ENCODE results near the gene HOMER3.

HOMER3 gene

DNA sequence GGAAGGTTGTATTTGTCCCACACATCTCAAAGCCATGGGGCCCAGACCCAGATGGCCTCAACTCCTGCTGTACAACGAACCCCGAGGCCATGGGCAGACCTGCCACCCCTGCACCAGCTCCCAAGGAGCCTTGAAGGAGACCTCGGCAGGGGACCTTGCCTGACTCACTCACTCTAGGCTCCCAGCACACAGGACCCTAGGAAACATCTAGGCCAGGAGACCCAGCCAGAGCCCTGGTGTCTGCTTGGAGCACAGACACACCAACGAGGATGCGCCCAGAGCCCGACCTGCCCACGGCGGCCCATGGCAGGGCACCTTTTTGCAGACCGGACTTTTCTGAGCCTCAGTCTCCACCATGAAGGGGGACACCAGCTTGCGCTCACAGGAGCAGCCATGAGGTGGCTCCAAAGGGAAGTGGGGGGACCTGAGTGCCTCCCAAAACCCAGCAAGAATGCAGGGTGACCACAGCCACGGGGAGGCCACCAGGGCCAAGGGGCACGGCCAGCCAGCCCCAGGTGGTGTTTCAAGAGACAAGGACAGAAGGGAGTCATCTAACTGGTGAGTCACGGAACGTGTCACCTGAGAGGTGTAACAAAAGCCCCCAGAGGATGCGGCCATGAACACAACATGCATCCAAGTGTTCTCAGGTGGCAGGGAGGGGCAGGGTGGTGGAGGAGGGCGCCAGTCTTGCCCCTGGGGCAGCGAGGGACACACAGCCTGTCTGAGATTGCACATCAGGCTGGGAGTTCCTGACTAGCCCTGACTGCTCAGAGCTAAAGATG, 40.1 kb downstream of the HOMER3 start:
- DNase-seq, result no peak

DNA sequence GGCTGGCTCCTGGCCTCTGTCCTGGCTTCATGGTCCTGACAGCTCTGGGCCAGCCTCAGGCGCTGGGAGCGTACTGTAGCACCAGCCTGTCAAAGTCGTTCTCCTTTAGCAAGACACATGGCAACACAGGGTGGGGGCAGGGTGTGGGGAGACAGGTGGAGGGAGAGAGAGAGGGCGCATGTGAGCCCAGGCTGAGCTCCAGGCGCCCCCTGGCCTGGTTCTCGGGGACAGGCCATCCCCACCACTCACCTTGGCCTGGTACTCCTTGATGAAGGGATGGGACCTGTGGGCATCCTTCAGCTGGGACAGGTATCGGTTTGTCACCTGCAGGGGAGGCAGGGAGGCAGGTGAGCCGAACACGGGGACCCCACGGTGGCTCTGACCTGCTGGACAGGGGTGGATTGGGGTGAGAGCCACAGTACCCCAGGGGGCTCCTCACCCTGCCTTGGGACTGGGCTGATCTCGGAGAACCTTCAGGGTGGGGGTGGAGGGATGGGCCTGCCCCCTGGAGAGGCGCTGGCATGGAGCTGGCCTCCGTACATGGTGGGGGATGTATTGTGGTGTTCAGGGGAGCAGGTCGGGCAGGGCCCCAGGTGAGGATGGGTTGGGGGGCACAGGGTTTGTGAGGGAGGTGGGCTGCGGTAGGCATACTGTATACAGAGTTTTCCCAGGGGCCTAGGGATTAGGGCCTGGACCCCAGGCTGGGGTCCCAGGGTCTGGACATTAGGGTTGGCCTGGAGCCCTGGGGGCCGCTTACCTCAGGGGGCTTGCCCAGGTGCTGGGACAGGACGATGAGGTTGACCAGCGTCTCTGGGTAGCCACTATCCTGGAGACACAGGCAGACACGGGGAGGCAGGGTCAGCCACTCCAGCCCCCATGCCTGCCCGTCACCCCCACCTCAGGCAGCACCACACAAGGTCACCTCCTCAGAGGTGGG, 41.1 kb downstream of the HOMER3 start:
- no peak for DNase-seq

DNA sequence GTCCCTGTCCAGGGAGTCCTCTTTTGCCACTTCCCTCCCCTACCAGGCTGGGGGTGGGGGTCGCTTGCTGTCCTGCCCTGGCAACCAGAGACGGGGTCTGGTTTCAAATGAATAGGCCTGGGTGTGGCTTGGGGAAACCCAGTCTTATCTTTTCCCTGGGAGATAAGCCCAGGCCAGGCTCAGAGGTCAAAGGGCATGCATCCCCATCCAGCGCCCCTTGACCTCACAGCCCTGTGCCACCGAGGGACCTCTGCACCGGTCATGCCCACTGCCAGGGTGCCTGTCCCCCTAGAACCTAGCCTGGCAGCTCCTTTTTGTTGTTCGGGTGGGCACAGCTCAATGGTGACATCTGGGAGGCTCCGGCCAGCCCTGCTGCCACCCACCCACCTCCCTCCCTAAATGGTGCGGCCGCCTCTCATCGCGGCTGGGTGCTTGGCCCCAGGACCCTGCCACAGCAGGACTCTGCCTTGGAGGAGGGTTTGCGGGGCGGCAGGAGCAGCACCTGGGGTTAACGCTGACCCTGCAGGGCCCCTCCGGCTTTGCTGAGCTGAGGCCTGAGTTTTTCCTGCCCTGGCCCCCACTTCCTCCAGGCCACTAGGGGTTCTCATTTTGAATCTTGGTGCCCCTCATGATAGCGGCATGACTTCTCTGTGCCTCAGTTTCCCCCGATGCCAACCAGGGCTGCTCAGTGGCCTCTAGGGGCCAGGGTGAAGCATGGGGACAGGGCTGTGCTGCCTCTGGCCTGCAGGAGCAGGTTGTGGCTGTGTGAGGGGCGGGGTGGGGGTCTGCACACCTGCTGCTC, 42.2 kb downstream of the HOMER3 start:
- DNase-seq, result no peak

DNA sequence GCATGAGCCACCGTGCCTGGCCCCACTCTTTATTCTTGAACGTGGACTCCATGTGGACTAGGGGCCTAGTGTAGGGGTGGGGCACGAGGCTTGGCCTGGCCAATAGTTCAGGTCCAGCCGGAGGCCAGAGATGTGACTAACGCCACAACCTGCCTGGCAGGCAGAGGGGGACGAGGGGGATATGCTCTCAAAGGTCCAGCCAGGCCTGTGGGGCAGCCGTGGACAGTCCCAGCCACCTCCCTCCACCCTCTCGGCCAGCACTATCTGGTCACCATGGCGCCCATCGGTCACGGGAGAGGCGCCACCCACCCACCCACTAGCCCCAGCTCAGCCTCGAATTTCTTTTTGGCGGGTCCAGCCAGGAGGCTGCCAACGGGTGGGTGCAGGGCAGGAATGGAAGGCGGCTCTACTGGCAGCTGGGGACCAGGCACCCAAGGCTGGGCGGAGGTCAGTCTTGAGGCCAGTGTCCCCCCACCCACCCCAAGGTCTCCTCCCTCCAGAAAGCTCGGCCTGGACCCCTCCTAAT, 42.9 kb downstream of the HOMER3 start:
- DNase-seq, result no peak

DNA sequence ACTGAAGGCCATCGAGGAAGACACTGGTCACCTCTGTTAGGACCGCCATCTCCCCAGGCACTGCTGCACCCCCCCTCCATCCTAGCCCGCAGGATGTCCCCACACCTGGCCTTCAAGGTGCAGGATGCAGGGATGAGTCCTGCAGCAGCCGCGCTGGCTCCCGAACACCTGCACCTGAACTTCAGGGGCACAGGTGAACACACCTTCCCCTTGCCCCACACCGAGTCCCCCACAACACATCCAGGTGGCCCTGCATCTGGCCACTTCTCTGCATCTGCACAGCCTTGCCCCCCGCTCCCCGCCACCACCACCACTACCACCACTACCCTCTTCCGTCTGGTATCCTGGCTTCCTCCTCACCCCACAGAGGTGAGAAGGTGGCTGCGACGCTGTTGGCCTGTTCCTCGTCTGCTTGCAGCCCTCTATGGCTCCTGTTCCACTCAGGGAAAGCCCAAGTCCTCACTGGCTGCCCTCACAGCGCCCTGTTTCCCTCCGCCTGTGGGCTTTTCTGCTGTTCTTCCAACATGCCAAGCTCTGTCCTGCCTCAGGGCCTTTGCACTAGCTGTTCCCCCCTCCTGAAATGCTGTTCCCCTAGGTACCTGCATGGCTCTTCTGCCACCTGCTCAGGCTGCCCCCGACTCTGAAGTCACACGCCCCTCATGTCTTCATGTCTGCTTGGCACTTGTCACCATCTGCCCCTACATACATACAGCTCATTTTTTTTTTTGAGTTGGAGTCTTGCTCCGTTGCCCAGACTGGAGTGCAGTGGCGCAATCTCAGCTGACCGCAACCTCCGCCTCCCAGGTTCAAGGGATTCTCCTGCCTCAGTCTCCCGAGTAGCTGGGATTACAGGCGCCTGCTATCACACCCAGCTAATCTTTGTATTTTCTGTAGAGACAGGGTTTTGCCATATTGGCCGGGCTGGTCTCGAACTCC, 43.7 kb downstream of the HOMER3 start:
- no peak for DNase-seq

DNA sequence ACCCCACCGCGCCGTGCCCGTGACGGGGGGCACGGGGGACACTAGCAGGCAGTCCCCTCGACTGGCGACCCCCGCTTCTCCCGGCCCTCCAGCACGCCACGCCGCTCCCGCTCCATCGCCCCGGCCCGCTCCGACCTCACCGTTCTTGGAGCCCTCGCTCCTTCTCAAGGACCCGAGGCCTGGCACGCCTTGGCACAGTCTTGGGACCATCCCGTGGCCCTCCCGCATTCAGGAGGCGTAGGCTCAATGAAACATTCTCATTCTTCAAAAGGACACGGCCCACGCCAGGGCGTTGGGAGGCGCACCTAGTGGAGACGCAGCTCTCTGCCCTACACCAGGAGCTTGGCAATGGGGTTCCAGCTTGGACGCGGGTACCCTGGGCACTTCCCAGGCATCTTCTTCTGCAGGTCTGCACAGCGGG, 44.6 kb downstream of the HOMER3 start:
- no peak for DNase-seq

DNA sequence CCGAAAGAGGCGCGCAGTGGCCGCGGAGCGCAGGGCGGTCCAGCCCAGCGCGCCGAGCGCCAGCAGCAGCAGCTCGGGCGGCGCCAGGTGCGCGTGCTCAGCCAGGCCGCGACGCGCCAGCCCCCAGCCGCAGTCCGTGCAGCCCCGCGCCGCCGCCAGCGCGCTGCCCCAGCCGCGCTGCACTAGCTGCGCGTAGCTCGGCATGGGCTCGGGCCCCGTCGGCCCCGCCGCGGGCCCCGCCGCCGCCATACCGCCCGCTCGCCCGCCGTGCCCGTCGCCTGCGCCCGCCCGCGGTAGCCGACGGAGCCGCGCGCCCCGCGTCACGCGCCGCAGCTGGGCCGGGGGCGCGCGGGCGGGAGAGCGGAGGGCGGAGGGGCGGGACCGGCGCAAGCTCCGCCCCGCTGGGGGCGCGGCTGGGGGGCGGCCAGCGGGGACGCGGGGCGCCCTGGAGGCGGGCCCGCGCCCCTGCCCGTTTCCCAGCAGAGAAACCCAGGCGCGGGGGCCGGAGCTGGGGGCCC, 45.1 kb downstream of the HOMER3 start, which contains the start of gene CERS1:
CERS1 (minus strand) TSS at position 335 of the 518 bp plus-strand sequence; CDS start at position 249, 86 bp downstream.
- no peak for DNase-seq

DNA sequence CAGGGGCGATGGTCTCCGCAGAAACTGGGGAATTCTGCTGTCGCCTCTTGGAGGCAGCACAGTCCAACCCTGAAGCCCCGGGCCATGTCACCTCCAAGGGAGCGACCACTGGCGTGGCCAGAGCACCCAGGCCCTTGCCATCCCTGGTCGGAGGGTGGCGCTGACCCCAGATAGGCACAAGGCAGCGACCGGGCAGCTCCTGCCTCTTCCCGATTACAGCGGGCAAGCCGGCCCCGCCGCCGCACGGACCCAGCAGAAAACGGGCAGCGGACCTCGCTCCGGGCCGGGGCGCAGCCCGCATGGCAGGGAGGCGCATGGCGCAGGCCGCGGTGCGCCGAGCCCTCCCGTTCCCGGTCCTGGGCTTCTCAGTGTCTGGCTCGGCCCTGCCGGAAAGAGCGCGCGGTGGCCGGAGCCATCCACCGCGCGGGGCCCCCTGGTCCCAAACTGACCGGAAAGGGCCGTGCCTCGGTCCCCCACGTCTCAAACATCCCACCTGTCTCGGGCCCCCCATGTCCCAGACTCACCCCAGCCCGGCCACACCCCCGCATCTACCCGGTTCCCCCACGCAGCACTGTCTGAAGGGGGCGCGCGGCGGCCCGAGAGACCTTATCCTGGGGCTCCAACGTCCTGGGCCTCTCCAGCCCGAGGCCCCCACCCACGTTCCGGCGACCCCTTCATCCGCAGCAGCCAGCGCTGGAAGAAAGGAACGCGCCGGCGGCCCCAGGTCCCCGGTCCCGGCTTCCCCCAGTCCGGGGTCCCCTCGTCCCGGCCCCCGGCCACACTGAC, 45.8 kb downstream of the HOMER3 start:
- no peak for DNase-seq

DNA sequence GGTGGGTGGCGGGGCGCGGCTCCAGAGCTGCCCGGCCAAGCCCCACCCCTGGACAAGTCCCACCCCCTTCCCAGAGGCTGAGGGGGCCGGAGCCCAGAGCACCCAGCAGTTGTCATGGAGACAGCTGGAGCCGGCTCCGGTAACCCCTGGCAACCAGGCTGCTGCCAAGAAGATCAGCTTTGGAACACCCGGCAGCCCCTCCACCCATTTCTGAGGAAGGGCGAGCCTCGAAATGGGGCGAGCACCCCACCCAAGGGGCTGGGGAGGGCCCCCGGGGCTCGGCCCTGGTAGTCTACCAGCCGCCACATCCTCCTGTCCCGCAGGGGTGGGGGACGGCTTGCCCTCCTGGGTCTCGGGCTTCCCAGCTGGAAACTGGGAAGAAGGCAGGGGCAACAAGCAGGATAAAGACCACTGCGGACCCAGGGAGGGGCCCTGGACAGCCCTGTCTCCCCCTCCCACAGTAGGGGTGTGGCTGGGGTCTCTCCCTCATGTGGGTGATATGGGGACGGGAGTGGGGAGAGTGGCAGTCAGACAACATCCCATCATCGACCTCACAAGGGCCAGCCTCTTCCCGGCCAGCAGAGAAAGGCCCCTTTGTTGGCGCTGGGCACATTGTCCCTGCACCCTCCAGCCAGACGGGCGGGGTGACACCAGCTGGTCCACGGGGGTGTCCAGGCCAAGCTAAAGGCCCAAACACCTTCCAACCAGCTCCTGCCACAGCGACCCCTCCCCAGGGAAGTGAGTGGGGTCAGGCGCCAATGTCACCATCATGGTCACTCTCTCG, 46.6 kb downstream of the HOMER3 start:
- no peak for DNase-seq

DNA sequence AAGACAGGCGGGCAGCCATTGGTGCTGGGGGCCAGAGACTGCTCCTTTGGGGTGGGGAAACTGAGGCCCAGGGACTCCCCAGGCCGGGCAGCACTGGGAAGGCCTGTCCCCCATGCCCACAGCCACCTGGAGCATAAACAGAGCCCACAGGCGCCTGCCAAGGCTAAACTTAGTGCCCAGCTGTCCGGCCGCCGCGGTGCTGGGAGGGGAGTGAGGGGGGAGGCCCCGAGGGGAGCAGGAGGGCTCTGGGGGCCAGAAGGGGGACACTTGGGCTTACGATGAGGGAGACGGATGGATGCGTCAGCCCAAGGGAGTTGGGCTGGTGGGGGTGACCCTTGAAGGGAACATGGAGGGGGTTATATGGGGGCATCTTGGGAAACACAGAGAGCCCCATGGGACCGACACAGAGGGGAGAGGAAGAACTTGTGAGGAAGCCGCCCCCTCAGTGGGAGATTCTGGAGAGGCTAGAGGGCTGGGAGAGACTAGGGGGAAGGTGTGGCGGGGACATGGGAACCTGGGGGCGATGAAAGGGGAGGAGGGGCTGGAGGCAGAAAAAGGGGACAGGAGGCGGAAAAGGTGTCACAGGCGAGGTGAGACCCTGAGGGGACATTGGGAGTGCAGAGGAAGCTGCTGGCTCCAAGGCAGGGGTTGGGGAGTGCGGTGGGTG, 47.3 kb downstream of the HOMER3 start:
- DNase-seq, result no peak

DNA sequence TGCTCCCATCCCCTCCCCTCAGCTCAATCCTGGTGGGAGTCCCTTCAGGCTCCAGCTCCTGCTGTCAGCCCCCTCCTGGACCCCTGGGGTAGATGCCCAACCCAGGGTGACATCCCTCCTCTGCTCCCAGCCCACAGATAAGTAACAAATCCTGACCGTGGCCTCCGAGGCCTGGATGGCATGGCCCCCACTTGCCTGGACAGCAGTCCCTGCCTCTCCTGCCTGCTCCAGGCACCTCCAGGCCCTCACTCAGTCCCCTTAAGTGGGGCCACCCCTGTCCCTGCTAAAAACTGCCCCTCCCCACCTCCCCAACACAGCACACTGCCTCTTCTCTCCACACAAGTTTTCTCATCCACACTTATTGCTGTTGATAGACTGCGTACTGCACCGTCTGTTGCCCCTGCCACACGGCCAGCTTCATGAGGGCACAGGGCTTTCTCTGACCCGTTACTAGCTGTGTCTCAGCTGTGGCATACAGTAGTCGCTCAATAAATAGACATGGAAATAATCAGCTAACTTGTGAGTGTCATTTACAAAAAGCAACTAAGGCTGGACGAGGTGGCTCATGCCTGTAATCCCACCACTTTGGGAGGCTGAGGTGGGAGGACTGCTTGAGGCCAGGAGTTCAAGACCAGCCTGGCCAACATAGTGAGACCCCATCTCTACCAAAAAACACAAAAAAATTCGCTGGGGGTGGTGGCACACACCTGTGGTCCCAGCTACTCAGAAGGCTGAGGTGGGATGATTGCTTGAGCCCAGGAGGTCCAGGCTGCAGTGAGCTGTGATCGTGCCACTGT, 50.9 kb downstream of the HOMER3 start:
- DNase-seq, result no peak

DNA sequence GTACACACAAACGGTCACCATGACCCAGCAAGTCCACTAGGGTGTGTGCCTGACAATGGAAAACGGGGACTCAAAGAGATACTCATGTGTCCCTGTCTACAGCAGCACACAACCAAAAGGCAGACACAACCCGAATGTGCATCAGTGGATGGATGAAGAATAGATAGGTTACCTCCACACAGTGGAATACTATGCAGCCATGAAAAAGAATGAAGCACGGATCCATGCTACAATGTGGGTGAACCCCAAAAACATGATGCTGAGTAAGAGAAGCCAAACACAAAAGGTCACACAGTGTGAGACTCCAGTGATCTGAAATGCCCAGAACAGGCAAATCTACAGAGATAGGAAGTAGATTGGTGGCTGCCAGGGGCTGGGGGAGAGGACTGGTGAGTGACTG, 54.0 kb downstream of the HOMER3 start:
- no peak for DNase-seq

DNA sequence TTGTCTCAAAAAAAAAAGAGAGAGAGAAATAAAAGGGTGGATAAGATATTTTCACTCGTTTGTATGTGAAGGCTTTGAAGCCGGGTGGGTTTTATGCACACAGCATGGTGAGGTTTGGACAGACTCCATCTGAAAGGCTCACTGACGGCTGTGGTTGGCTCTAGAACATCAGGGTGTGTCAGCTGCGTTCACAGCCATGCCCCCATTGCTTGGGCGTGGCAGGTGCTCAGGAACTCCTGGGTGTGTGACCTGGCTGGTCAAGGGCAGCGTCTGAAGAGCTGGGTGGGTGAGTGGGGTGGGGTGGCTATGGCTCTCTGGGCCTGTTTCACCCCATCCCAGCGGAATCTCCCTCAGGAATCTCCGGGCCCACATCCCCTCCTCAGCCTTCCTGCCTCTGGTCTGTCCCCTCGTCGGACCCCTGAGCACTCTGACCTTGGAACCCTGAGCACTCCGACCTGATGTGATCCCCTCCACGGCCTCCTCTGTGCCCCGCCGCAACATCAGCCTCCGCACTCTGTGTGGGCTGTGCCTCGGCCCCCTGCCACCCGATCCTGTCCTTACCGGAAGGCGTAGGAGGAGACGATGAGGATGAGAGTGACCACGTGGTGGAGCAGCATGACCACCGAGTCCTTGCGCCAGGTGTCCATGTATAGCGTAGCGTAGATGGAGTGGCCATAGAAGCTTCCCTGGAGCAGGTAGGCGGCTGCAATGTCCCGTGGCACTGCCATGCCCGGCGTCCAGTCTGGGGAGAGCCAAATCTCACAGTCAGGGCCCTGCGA, 57.3 kb downstream of the HOMER3 start:
- DNase-seq, result no peak

DNA sequence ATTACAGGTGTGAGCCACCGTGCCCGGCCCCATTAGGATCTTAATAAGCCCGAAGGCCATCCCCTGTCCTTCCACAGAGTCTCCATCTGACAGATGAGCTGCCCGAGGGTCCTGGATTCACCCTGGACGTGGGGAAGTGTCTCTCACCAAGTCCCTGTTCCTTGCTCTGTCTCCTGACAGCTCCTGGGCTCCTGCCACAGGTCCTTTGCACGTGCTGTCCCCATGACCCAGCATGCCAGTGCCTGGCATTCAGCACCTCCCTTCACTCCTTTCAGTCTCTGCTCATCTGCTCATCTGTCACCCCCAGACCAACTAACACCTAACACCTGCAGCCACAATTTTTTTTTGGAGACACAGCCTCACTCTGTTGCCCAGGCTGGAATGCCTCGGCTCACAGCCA, 59.5 kb downstream of the HOMER3 start:
- DNase-seq, result no peak

DNA sequence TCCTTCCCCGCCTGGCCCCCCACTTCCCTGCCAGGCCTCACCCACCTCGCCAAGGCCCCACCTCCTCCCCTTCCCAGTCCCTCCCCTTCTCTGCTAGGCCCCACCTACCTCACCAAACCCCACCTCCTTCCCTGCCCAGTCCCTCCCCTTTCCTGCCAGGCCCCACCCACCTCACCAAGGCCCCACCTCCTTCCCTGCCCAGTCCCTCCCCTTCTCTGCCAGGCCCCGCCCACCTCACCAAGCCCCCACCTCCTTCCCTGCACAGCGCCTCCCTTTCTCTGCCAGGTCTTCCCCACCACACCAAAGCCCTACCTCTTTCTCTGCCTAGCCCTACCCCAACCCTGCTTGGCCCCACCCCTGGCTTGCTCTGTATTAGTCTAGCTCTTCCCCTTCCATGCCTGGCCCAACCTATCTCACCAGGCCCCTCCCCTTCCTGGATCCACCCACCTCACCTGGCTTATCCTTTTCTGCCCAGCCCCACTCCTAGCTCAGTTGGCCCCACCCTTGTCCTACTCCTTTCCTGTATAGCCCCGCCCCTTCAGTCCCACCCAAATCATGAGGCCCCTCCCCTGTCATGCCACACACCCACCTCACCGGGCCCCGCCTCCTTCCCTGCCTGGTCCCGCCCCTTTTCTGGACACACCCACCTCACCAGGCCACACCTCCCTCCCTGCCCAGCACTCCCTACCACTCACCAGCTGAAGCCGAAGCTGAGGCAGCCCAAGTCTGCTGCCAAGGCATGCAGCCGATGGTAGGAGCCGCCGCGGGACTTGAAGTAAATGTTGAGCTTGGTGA, 61.2 kb downstream of the HOMER3 start:
- peak; percentile 75 for DNase-seq

Measured in NCI-H2029 treated with DMSO at 0.1 percent for 48 hours (cell line).